ENCODE data around the gene SMIM44.

GRCh38 chr19:3512562-3513228 lies 29.5 kb upstream of the SMIM44 start:
- TF ChIP-seq CTCF (IDR thresholded peaks at IDR 0.05; ENCODE audit: low read length) (no peak), EZH2 (IDR thresholded peaks at IDR 0.05; ENCODE audit: borderline replicate concordance, low read length) (no peak)

All from OCI-LY1 (cell line).